Medulla oblongata (tissue), 1 donor: ENCODE measurements around the gene DISP3.

Experiments
- DNase-seq: peaks from one replicate; pipeline ENCODE4 v3.0.0-alpha.2; 2015; ENCODE audit errors: extremely low spot score

DISP3 gene

DNA sequence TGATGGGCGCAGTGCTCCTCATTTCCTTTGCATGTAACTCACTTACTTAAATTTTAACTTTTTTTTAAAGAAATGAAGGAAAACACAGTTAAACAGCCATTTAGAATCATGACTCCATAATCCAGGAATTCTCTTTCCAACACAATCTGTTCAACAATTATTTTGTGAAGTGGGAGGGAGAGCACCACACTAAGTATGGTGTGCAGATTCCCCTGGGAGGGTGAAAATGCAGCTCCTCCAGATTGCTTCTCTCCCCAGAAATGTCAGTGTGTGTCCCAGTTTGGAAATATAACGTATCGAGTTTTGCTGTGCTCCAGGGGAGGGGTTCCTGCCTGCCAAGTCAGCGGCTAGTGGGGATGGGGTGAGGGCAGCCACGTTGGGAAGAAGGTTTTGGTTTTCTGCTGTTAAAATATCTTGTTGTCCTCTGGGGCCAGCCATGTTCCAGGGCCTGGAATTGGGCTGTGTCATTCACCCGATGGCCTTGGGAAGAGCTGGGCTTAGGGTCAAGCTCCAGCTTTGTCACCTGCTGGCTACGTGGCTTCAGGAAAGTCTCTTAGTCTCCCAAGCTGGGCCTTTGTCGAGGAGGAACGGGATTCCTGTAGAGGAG, 17.3 kb upstream of the DISP3 start:
- no peak for DNase-seq

DNA sequence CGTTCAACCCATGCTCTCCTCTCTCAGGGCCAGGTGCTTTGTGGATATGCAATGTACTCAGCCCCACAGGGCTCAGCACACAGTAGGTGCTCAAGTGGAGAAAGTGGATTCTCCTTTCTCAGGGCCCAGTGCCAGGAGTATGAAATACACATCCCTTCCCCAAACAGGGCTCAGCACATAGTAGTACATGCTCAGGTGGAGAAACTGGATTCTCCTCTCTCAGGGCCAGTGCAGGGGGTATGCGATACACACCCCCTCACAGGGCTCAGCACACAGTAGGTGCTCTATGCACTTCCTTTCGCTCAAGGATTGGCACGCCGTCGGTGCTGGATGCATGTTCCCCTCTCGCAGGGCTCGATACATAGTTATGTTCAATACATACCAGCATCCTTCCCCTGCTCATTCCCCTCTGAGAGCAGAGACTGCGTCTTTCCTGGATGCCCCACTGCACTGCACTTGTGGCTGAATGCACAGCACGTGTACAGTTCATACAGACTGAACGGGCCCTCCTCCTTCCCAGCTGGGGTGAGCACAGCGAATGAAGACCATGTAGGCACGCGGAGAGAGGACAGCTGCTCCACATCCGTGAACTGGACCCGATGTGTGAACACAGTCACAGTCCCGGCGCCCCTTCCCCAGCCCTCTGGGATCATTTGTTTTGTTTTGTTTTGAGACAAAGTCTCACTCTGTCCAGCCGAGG, 16.6 kb upstream of the DISP3 start:
- peak; percentile 34 for DNase-seq

DNA sequence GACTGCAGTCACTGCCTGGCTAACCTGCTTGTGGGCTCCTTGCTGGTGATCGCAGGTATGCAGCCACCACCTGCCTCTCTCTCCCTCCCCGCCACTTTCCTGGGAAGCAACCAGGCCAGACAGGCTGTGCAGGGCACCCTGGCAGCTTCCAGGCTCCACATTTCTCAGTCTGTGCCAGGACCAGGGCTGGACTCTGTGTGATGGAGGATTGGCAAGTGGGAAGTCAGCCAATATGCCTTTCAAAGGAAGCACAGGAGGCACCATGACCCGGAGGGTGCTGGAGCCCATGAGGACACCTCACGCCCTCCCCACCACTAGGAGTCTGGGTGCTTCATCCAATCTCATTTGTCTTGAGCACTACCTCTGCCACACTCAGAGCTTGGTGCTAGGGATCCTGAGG, 15.8 kb upstream of the DISP3 start:
- no peak for DNase-seq

DNA sequence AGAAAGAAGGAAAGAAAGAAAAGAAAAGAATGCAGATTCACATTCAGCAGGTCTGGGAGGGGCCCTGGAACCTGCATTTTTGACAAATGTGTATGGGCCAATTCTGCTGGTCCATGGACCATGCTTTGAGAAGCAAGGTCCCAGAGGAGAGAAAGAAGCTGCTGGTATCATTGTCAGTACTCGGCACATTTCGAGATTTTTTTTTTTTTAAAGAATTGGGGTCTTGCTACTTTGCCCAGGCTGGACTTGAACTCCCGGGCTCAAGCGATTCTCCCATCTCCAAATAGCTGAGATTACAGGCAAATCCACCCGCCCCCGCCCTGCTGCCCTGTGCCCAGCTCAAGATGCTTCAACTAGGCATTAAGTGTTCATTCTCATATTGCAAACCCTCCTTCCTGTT, 13.6 kb upstream of the DISP3 start:
- no peak for DNase-seq

DNA sequence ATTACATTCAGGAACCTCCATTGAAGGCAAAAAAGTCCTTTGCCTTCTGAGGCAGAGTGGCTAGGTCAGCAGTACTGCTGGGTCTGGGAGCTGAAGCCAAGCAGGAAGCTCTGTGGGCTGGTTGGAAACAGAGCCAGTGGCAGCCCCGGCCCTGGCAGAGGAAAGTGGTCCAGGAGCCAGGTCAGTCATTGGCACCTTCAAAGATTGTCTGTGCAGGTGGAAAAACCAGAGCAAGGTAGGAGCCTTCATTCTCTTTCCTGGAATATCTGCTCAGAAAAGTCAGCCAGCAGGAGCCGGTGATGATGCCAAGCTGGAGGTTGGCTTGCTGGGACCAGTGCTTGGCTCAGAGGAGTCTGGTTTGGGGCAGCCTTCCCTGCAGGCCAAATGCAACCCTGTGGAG, 12.5 kb upstream of the DISP3 start:
- DNase-seq = no peak

DNA sequence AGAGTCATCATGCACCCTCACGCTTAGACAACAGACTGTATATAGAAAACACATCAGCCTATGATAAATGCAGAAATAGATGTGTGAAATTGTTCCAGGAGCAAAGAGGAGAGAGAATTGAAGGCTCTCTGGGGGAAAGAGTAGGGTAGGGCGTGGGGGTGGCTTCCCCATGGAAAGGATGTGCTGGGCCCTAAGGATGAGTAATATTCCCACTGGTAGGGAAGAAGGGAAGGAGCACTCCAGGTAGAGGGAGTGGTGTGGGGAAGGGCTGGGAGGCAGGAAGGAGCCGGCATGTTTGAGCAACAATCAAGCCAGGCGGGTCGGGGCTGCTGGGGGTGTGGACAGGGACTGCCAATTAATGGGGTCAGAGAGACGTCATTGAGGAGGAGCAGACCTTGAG, 10.1 kb upstream of the DISP3 start:
- DNase-seq = no peak

DNA sequence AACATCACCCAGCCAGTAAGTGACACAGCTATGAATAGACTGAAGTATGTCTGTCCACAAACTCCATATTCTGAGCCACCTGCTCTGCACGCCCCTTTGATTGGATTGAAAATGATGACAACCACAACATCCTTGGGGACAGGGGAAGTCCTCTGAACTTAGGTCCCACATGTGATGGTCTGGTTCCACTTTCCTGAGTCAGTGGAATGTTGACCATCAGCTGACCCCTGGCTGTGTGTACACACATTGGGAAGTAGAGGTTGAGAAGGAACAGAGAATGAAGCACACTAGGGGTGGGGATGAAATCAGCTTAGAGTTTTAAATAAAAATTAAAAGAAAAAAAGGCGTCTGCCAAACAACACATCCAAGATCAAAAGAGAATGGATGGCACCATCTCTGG, 8.0 kb upstream of the DISP3 start:
- DNase-seq = no peak

DNA sequence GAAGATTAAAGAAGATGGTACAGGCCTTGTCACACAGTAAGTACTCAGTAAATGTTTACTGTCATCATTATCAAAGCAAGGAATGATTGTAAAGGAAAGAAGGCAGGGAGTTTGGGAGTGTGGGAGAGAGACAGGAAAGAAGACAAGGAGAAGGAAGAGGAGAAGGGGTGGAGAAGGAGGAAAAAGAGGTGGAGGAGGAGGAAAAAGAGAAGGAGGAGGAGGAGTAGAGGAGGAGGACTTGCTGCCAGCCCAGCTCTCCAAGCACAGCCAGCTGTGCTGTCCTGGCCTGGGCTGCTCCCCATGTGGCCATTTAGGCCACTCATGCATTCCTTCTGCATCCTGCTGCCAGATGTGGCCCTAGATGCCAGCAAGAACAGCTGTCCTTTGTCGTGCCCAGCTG, 7.5 kb upstream of the DISP3 start:
- DNase-seq = no peak

DNA sequence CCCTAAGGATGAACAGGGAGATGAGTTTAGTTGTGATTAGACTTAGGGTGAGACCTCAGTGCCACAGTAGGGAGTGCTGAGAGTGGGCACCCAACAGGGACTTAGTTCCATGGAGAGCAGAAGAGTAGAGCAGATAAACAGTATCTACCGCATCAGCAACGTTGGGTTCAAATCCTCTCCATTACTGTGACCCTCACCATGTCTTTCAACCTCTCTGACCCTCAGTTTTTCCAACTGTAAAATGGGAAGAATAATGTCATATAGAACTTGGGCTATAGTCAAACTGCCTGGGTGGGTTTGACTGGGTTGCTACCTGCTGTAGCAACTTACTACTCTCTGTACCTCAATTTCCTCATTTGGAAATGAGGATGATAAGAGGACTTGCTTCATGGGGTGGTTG, 6.7 kb upstream of the DISP3 start:
- no peak for DNase-seq

DNA sequence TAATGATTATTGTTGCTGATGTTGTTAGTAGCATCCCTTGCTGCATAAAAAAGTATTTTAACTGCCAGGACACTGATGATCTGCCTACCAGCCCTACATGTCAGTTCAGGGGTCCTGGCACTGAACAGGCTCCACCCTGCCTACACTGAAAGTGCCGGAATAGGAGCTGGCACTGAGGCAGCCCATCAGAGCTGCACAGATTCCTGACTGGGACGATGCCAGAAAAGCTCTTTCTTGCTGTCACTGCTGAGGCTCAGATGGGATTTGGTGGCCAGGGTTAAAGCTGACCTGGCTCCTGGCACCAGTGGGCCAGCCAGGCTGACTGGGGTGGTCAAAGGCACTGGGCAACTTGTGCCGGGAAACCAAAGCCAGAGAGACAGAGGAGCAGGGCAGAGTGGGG, 6.2 kb upstream of the DISP3 start:
- DNase-seq = no peak

DNA sequence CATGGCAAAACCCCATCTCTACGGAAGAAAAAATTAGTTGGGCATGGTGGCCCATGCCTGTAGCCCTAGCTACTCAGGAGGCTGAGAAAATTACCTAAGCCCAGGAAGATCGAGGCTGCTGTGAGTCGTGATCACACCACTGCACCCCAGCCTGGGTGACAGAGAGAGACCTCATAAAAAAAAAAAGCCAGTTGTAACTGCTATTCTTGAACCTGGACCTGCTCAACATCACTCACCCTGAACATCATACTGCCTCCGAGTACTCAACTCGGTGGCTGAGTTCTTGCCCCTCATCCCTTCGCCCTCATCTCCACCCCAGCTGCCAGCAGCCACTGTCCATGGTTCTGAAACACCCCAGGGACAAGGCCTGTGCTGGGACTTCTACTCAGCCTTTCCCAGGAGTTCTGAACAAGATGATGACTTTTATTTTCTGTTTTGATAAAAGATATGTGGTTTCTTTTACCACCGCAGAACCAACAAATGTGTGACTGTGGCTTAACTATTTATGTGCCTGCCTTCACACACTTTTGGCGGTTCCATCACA, 5.4 kb upstream of the DISP3 start:
- peak; percentile 56 for DNase-seq

DNA sequence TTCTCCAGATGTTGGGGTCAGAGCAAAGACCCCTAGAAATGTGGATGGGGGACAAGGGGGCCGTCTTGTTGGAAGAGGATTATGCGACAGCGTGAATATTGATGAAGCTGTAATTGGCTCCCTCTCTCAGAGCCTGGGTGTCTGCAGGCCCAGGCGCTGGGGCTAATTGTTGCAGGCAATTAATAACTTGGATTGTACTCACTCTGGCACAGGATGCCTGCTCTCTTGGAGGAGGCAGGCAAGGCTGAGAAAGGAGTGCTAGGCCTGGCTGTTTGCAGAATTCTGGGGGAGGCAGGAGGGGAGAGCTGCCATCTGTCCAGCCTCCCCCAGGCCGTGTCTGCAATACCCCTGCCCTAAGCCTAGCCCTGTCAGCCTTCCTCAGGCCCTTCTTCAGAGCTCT, 4.1 kb upstream of the DISP3 start:
- no peak for DNase-seq

DNA sequence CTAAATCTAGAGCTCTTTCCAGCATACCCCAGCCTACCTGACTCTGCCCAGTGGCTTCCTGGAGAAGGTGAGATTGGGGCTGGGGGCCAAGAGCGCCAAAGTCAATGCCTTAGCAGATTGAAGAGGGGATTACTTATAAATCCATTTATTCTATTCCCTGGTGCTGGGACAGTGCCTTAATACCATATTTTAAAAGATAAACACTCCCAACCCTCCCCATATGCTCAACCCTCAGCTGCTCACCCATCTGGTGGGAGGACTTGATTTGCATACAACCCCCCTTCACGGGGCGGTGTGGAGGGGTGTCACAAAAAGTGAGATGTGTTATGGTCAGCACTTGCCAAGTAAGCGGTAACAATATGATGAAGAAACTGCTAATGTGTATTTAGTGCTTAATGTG, 3.2 kb upstream of the DISP3 start:
- no peak for DNase-seq

DNA sequence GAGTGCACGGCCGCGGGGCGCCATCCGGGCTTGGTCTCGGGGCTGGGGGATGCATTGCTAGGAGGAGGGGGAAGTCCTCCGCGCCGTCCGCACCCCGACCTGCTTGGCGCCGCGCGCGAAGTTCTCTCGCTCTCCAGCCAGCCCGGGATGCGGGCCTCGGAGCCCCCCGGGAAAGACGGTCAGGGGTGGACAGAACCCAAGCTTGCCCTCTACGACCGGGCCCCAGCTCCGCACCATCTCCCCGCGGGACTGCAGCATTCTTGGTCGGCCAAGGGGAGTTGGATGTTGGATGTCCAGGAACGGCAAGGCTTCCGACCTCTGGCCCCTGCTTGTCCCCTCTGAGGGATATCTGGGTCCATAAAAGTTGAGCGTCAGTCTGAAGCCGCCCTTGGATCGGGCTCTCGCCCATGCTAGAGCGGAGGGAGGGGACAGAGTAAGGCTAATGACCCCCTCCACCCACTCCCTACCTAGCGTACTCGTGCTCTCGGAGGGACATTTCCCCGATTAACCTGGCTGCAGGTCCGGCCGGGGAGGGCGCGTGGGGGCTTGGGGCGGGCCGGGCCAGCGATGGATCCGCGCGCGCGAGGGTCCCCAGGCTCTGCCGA, 522 bp downstream of the DISP3 start:
- no peak for DNase-seq

DNA sequence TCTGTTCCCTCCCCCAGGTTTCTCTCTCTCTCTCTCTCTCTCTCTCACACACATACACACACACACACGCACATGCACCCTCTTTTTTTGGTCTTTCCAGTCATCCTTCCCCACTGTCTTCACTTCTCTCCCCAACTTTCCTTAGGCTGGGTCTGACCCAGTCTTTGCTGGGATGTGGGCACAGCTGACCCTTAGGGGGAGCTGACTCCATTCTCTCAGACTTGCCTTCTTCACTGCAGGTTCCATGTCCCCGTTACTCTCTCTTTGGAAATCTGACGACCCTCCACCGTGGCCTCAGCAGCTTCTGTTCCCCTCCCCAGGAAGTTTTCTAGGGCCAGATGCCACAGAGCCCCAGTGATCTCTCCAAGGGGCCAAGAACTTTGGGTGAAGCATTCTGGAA, 2.1 kb downstream of the DISP3 start:
- DNase-seq = no peak

DNA sequence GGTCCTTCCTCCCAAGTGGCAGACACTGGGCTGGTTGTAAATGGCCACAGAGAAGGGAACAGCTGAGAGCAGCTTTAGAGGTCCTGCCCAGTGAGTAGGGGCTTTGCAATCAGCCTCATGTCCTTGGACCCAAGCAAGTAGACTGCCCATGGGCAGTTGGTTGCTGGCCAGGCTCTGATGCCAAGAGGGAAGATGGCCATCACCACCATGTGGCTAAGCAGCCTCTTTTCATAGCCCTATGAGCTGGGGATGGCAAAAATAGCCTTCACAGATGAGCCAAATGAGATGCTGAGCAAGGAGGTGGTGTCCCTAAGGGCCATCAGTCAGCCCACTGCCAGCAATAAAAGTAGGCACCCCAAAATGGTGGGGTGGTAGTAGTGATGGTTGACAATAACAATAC, 3.2 kb downstream of the DISP3 start:
- DNase-seq = peak; percentile 38

DNA sequence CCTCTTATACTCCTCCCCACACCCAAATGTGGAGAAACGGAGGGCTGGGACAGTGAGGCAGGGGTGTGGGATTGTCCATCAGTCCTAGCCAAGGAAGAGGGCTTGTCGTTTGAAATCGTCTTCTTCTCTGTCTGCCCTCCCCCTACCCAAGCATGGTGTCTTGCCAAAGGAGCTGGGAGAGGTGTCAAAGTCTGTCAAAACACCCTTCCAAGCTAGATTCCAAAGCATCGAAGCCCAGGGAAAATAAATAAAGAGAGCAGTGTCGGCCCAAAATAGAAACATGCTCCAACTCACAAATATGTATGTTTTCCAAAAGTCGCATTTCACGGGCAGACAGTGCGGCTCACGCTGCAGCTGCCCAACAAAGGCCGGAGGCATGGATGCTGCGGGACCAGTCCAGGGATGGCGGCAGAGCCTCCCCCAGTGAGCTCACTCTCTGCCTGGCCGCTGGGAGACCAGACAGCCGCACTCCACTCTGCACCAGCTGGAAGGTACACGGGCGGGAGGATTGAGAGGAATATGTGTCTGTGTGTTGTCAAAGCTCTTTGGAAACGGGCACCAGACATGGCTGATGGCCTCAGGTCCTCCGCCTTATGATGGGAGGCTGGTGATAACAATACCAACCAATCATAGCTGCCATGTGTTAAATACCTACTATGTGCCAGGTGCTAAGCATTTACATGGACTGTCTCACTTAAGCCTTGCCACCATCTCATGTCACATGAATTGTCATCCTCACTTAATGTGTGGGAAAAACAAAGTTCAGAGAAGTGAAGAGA, 3.9 kb downstream of the DISP3 start:
- DNase-seq = no peak

DNA sequence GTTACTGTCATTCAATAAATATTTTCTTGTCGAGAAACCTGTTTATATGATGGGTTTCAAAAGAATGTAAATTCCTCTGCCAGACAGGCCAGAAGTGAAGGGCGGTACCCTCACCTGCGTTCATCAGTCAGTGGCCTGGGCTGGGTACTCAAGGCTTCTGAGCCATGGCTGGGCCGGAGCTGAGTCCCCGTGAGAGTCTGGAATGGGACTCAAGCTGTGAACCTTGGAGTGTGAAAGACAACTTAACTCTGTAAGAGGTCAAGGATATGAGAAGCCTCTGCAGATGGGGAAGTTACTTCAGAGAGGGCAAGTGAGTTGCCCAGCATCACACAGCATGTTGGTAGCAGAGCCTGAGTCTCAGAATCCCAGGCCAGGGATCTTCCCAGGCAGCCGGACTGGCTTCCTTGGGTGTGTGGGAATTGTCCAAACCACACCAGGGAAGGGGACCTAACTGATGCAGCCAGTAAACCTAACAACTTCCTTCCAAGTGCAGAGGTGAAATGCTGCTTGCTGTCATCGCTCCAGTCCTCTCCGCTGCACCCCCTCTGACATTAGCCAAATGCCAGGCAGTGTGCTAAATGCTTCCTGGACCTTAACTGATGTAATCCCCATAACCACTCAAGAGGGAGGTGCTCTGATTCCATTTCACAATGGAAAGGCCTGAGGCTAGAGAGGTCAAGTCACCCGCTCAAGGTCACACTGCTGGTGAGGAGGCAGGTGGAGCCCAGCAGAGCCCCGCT, 4.8 kb downstream of the DISP3 start:
- DNase-seq = no peak

DNA sequence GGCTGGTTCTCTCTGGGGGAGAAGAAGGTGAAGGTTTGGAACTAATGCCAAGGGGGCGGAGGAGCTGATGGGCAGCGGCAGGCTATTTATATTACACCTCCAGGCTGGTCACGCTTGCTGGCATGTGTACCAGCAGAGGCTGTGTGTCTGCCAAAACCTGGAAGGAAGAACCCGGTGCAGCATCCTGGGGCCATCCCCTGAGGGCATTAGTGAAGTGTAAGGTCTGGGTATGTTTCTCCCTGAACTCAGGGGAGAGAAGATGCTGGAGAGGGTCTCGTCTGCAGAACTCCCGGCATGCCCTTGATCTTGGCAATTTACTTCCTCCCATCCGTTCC, 5.3 kb downstream of the DISP3 start:
- no peak for DNase-seq

DNA sequence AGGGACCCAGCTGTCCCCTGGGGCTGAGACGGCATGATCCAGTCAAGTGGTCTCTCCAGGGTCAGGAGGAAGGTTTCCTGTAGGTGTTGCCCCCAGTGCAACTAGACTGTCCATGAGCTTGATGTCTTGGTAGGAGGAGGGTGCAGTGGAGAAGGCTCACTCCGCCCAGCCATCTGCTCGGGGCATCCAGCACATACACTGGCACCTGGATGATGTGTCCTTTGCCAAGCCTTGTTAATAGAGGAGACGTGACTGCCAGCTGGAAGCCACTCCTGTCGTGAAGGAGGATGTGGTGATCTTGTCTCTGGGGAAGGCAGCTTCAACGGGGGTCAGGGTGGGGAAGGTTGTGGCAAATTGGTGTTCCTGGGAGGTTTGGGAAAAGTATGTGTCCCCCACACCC, 6.2 kb downstream of the DISP3 start:
- no peak for DNase-seq

DNA sequence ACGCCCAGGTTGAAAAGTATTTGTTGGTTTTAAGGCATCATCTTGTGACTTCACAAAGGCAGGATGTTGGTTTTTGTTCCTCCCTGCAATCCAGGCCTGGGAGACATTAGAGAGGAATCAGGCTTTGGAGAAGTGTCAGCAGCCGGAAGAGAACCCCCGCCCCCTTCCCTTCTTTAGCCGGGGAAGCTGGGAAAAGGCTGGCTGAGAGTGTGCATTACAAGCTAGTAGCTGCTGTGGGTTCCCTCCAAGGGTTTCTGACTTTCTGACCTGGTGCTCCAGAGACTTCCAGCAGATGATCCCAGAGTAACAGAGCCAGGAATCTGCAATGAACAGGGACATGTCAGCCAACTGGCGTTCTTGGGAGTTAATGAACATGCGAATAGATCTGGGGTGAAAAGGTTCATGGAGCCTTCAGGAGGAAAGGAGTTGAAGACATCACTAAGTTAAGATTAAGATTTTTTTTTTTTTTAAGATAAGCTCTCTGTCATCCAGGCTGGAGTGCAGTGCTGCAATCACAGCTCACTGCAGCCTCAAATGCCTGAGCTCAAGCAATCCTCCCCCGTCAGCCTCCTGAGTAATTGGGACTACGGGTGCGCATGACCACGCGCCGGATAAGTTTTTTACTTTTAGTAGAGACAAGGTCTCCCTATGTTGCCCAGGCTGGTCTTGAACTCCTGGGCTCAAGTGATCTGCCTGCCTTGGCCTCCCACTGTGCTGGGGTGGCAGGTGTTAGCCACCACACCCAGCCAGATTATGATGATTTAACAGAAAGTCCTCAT, 7.5 kb downstream of the DISP3 start:
- no peak for DNase-seq
